HFFc6 (cell line): ENCODE measurements around the gene CACNB1. TPM values are rescaled to one million over a fixed set of nuclear protein-coding genes. Genes with fewer than 3 reads are reported as not detected.

Experiments used
- DNase-seq: peaks from one replicate; pipeline ENCODE4 v3.0.0-alpha.2; 2018
- H3K27ac Mint-ChIP-seq: 2 replicates; pipeline ENCODE4 v1.8.0; 2020; ENCODE audit warnings: mild to moderate bottlenecking, mixed read lengths
- H3K27me3 Mint-ChIP-seq: 2 replicates; pipeline ENCODE4 v1.8.0; 2021; ENCODE audit warnings: mild to moderate bottlenecking, moderate library complexity, mixed read lengths; ENCODE audit not compliant: insufficient read depth
- H3K36me3 Mint-ChIP-seq: 2 replicates; pipeline ENCODE4 v1.8.0; 2021; ENCODE audit warnings: low read depth, mixed read lengths
- H3K4me1 Mint-ChIP-seq: 2 replicates; pipeline ENCODE4 v1.8.0; 2020; ENCODE audit warnings: low read depth, mixed read lengths
- H3K4me3 Mint-ChIP-seq: 2 replicates; pipeline ENCODE4 v1.8.0; 2020; ENCODE audit warnings: mild to moderate bottlenecking, moderate library complexity, mixed read lengths
- H3K9me3 Mint-ChIP-seq: 2 replicates; pipeline ENCODE4 v1.8.0; 2020; ENCODE audit warnings: mild to moderate bottlenecking, mixed read lengths
- CTCF ChIP-seq: fragments of 200-600 bp; sonication (generic); IDR thresholded peaks from 2 replicates; pipeline ENCODE4 v1.5.0; 2021; ENCODE audit warnings: antibody characterized with exemption, mild to moderate bottlenecking
- total RNA-seq, 6 experiments: library from RNA; stranded (reverse); fragmentation: NEBNext Ultra II Directional; extraction: Animal tissue kit (Norgen Biotek cat#: 25700); gene quantifications; 2 replicates in 1 of 6; 3 replicates in 5 of 6; pipeline ENCODE4 v1.2.3, GENCODE V29; 2021

CACNB1 gene
- total RNA-seq, 6 experiments from 2014 or later, result 5.1 to 7.0 (median 6.1) TPM

- no peak for DNase-seq
- Mint-ChIP-seq H3K4me3 (peak overlapping the region; percentile 75), H3K9me3 (no peaks in the 10 kb centered on the region), H3K36me3 (no peaks in the 10 kb centered on the region), H3K27ac (peak overlapping the region; percentile 38; the same call in 1 of the 2 replicates), H3K4me1 (peaks cover 29% of the 10 kb centered on the region), H3K27me3 (peaks cover 4% of the 10 kb centered on the region)
- no peak for TF ChIP-seq CTCF
Measured at GRCh38 chr17:39210093-39210434, 12.6 kb upstream of the CACNB1 start.

- no peak for TF ChIP-seq CTCF
- H3K4me3 Mint-ChIP-seq, result peak overlapping the region; percentile 75
- peak; percentile 49 for DNase-seq
- peaks cover 4% of the 10 kb centered on the region; the same call in 1 of the 2 replicates for H3K27me3 Mint-ChIP-seq
- H3K4me1 Mint-ChIP-seq, result peaks cover 29% of the 10 kb centered on the region
- H3K27ac Mint-ChIP-seq, result peak overlapping the region; percentile 68
- H3K36me3 Mint-ChIP-seq, result no peaks in the 10 kb centered on the region
- H3K9me3 Mint-ChIP-seq, result no peaks in the 10 kb centered on the region
Measured at GRCh38 chr17:39209317-39210092, 12.0 kb upstream of the CACNB1 start.

GRCh38 chr17:39208893-39209292, 11.4 kb upstream of the CACNB1 start:
- Mint-ChIP-seq H3K36me3 (peaks cover 6% of the 10 kb centered on the region; the same call in 1 of the 2 replicates), H3K27me3 (peaks cover 4% of the 10 kb centered on the region; the same call in 1 of the 2 replicates), H3K4me3 (peak overlapping the region; percentile 75; the same call in 1 of the 2 replicates), H3K4me1 (peaks cover 29% of the 10 kb centered on the region), H3K9me3 (no peaks in the 10 kb centered on the region), H3K27ac (no peak overlapping the region)
- DNase-seq, result no peak
- no peak for TF ChIP-seq CTCF

GRCh38 chr17:39208136-39208535, 10.7 kb upstream of the CACNB1 start:
- H3K4me3 Mint-ChIP-seq, result no peak overlapping the region
- H3K27me3 Mint-ChIP-seq, result peaks cover 5% of the 10 kb centered on the region; the same call in 1 of the 2 replicates
- H3K9me3 Mint-ChIP-seq, result no peaks in the 10 kb centered on the region
- TF ChIP-seq CTCF, result no peak
- H3K27ac Mint-ChIP-seq, result no peak overlapping the region
- H3K4me1 Mint-ChIP-seq, result peaks cover 29% of the 10 kb centered on the region
- H3K36me3 Mint-ChIP-seq, result peaks cover 8% of the 10 kb centered on the region; the same call in 1 of the 2 replicates
- no peak for DNase-seq

- DNase-seq, result no peak
- H3K4me3 Mint-ChIP-seq, result no peak overlapping the region
- H3K4me1 Mint-ChIP-seq, result peaks cover 50% of the 10 kb centered on the region
- no peaks in the 10 kb centered on the region for H3K9me3 Mint-ChIP-seq
- H3K27ac Mint-ChIP-seq, result no peak overlapping the region
- TF ChIP-seq CTCF, result no peak
- H3K27me3 Mint-ChIP-seq, result peaks cover 4% of the 10 kb centered on the region; the same call in 1 of the 2 replicates
- peaks cover 37% of the 10 kb centered on the region for H3K36me3 Mint-ChIP-seq
Measured at GRCh38 chr17:39205112-39205526, 7.7 kb upstream of the CACNB1 start.
